ENCODE data around the gene PATL2.

DNA sequence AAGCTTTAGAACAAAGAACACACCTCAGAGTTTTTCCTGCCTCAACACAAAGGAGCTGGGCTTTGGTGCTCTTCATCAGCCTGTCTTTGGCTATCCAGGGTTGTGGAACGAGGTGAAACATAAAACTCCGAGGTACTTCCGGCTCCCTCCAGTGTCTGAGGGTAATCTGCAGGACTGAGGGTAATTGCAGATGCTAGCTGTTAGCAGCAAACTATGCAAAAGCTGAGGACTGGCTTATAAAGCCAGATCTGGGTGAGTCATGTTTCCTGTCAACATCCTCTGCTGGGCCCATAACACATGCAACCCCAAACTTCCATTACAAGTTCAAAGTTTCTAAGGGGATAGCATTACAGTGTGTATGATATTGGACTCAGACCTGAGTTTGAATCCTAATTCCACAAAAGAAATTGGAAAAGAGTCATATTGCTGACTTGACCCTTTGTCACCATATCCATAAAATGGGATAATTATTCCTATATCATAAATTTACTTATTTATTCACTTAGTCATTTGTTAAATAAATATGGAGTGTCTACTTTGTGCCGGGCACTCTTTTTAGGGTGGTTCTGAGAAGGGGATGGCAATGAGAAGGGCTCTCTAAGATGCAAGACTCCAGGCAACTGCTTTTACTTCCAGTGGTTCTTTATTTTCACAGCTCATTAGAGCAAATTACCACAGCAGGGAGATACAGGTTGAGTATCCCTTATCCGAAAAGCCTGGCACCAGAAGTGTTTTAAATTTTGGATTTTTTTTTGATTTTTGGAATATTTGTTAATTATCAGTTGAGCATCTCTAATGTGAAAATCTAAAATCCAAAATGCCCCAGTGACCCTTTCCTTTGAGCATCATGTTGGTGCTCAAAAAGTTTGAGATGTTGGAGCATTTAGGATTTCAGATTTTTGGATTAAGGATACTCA is 15.7 kb upstream of the PATL2 start:
- TF ChIP-seq, protein P1, sequence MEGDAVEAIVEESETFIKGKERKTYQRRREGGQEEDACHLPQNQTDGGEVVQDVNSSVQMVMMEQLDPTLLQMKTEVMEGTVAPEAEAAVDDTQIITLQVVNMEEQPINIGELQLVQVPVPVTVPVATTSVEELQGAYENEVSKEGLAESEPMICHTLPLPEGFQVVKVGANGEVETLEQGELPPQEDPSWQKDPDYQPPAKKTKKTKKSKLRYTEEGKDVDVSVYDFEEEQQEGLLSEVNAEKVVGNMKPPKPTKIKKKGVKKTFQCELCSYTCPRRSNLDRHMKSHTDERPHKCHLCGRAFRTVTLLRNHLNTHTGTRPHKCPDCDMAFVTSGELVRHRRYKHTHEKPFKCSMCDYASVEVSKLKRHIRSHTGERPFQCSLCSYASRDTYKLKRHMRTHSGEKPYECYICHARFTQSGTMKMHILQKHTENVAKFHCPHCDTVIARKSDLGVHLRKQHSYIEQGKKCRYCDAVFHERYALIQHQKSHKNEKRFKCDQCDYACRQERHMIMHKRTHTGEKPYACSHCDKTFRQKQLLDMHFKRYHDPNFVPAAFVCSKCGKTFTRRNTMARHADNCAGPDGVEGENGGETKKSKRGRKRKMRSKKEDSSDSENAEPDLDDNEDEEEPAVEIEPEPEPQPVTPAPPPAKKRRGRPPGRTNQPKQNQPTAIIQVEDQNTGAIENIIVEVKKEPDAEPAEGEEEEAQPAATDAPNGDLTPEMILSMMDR (IDR thresholded peaks at IDR 0.05): no peak
- TF ChIP-seq ZFX (IDR thresholded peaks at IDR 0.05; ENCODE audit: borderline replicate concordance): no peak
